Inflammatory macrophage treated with lipopolysaccharide for 4 hours (primary cell): Measurements from ENCODE around the gene WDPCP.
A peak's percentile ranks its signal among the peaks of the same experiment; 100 is the strongest.
"Not testable (repeated sequence)": the region's sequence is repeated elsewhere in the genome, so short reads cannot be mapped to it uniquely, and the experiment has no call there.

Experiments
- DNase-seq: peaks from one replicate; pipeline ENCODE4 v3.0.0-alpha.2; 2020

WDPCP gene

DNA sequence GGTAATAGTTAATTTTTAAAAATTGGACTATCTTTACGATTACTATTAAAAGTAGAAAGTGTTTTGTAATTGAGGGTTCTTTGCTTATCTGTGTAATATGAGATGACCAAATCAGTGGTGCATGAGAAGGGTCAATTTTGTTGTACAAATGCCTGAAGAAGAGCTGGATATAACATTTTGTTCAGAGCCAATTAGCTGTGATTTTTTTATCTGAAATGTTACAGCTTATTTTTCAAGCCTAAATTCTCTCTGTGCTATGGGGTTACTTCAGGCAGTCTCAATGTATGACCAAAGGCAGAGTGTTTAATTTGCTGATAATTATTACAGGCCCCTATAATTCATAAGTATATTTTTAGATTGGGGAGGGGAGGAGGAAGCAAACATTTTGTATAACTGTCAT lies 495.9 kb downstream of the WDPCP start:
- no peak for DNase-seq

DNA sequence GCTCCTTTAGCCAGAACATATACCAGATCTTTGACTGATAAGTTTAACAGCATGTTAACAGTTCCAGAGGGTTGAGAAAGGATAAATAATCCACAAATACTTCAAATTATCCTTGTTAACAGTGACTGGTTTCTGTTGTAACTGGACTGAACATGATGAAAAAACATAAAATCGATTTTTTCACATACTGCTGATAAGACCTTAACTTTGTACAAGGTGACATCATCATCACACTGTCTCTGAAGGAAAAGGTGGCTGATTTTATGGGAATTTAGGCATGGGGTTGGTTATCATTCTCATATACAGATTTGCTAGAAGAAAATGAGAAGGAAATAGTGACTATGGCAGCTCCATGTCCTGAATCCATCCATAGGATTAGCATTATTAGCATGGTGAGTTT lies 501.6 kb downstream of the WDPCP start:
- DNase-seq, result no peak

GRCh38 chr2:63081404-63081803 lies 506.9 kb downstream of the WDPCP start:
- DNase-seq, result no peak

GRCh38 chr2:63078852-63079606 lies 509.2 kb downstream of the WDPCP start:
- DNase-seq, result peak; percentile 25

DNA sequence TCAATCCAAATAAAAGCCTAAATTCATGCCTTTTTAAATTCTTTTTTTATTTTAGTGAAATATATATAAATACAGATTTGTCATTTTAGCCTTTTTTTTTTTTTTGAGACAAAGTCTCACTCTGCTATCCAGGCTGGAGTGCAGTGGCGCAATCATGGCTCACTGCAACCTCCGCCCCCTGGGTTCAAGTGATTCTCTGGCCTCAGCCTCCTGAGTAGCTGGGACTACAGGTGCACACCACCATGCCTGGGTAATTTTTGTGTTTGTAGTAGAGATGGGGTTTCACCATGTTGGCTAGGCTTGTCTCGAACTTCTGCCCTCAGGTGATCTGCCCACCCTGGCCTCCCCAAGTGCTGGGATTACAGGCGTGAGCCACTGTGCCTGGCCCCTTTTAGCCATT lies 513.9 kb downstream of the WDPCP start:
- not testable (repeated sequence) for DNase-seq

DNA sequence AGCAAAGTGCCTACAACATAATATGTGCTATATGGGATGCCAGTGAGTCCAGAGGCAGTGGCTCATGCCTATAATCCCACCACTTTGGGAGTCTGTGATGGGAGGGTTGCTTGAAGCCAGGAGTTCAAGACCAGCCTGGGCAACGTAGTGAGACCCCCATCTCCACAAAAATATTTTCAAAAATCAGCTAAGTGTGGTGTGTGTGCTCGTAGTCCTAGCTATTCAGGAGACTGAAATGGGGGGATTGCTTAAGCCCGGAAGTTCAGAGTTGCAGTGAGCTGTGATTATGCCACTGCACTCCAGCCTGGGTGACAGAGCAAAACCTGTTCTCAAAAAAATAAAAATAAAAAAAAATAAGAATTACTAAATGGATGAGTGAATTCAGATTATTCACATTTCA lies 514.3 kb downstream of the WDPCP start:
- DNase-seq, result no peak

GRCh38 chr2:63071664-63072063 lies 516.6 kb downstream of the WDPCP start:
- no peak for DNase-seq
